ENCODE measurements around the gene ADAM12.

Gene ADAM12

GRCh38 chr10:126058507-126058906, 329.8 kb downstream of the ADAM12 start:
- Histone ChIP-seq H3F3A (ENCODE audit: low read depth) (no peaks in the 10 kb centered on the region), H3K4me2 (ENCODE audit: low read depth, low read length, poor library complexity, severe bottlenecking) (no peak overlapping the region)

GRCh38 chr10:126058104-126058503, 330.2 kb downstream of the ADAM12 start:
- no peaks in the 10 kb centered on the region for H4K20me1 ChIP-seq (ENCODE audit: insufficient read depth, low read length, poor library complexity, severe bottlenecking)
- H3K4me1 ChIP-seq (ENCODE audit: insufficient read depth, low read length, poor library complexity, severe bottlenecking): no peaks in the 10 kb centered on the region
- H3K27me3 ChIP-seq (ENCODE audit: insufficient read depth, low read length, poor library complexity, severe bottlenecking): no peaks in the 10 kb centered on the region
- no peak overlapping the region for H3K9ac ChIP-seq (ENCODE audit: low read depth, low read length, poor library complexity, severe bottlenecking)
- no peak overlapping the region for H3K4me3 ChIP-seq (ENCODE audit: low read length, poor library complexity, severe bottlenecking)
- no peaks in the 10 kb centered on the region for H3K79me2 ChIP-seq (ENCODE audit: insufficient read depth, low read length)
- peaks cover 3% of the 10 kb centered on the region; the same call in 1 of the 2 replicates for H3K9me3 ChIP-seq (ENCODE audit: insufficient read depth, low read depth, low read length)
- no peaks in the 10 kb centered on the region for H3F3A ChIP-seq (ENCODE audit: low read depth)
- H2AFZ ChIP-seq (ENCODE audit: low read length): no peak overlapping the region
- H3K9me2 ChIP-seq (replicated peaks; ENCODE audit: low read depth, low read length): no peaks in the 10 kb centered on the region
- no peaks in the 10 kb centered on the region for H3K36me3 ChIP-seq (ENCODE audit: insufficient read depth, low read length)
- no peak for TF ChIP-seq CTCF (conservative IDR thresholded peaks at IDR 0.05; ENCODE audit: low read length)
- no peak for TF ChIP-seq EZH2phosphoT487 (IDR thresholded peaks at IDR 0.05; ENCODE audit: borderline replicate concordance)
- no peak overlapping the region for H3K4me2 ChIP-seq (ENCODE audit: low read depth, low read length, poor library complexity, severe bottlenecking)

More at GRCh38 chr10:126058507-126058906, 329.8 kb downstream of the ADAM12 start:
- Histone ChIP-seq H3K27me3 (ENCODE audit: insufficient read depth, low read length, poor library complexity, severe bottlenecking) (no peaks in the 10 kb centered on the region), H3K9me3 (ENCODE audit: insufficient read depth, low read depth, low read length) (peaks cover 6% of the 10 kb centered on the region; the same call in 1 of the 2 replicates), H2AFZ (ENCODE audit: low read length) (no peak overlapping the region), H3K9me2 (replicated peaks; ENCODE audit: low read depth, low read length) (no peaks in the 10 kb centered on the region), H3K36me3 (ENCODE audit: insufficient read depth, low read length) (no peaks in the 10 kb centered on the region), H3K79me2 (ENCODE audit: insufficient read depth, low read length) (no peaks in the 10 kb centered on the region), H4K20me1 (ENCODE audit: insufficient read depth, low read length, poor library complexity, severe bottlenecking) (no peaks in the 10 kb centered on the region), H3K4me3 (ENCODE audit: low read length, poor library complexity, severe bottlenecking) (no peak overlapping the region), H3K4me1 (ENCODE audit: insufficient read depth, low read length, poor library complexity, severe bottlenecking) (no peaks in the 10 kb centered on the region), H3K9ac (ENCODE audit: low read depth, low read length, poor library complexity, severe bottlenecking) (no peak overlapping the region)
- TF ChIP-seq EZH2phosphoT487 (IDR thresholded peaks at IDR 0.05; ENCODE audit: borderline replicate concordance) (no peak), CTCF (conservative IDR thresholded peaks at IDR 0.05; ENCODE audit: low read length) (no peak)

- no peaks in the 10 kb centered on the region for H3K36me3 ChIP-seq (ENCODE audit: insufficient read depth, low read length)
Observed at GRCh38 chr10:126057494-126057893, 330.8 kb downstream of the ADAM12 start.

More at GRCh38 chr10:126057494-126057893, 330.8 kb downstream of the ADAM12 start:
- no peaks in the 10 kb centered on the region for H3K27me3 ChIP-seq (ENCODE audit: insufficient read depth, low read length, poor library complexity, severe bottlenecking)
- TF ChIP-seq EZH2phosphoT487 (IDR thresholded peaks at IDR 0.05; ENCODE audit: borderline replicate concordance) (no peak), CTCF (conservative IDR thresholded peaks at IDR 0.05; ENCODE audit: low read length) (no peak)
- peaks cover 3% of the 10 kb centered on the region; the same call in 1 of the 2 replicates for H3K9me3 ChIP-seq (ENCODE audit: insufficient read depth, low read depth, low read length)
- no peak overlapping the region for H3K4me3 ChIP-seq (ENCODE audit: low read length, poor library complexity, severe bottlenecking)
- H3K4me1 ChIP-seq (ENCODE audit: insufficient read depth, low read length, poor library complexity, severe bottlenecking): no peaks in the 10 kb centered on the region
- no peaks in the 10 kb centered on the region for H4K20me1 ChIP-seq (ENCODE audit: insufficient read depth, low read length, poor library complexity, severe bottlenecking)
- H2AFZ ChIP-seq (ENCODE audit: low read length): no peak overlapping the region
- no peaks in the 10 kb centered on the region for H3K79me2 ChIP-seq (ENCODE audit: insufficient read depth, low read length)
- no peaks in the 10 kb centered on the region for H3K9me2 ChIP-seq (replicated peaks; ENCODE audit: low read depth, low read length)
- no peak overlapping the region for H3K9ac ChIP-seq (ENCODE audit: low read depth, low read length, poor library complexity, severe bottlenecking)
- no peak overlapping the region for H3K4me2 ChIP-seq (ENCODE audit: low read depth, low read length, poor library complexity, severe bottlenecking)
- no peaks in the 10 kb centered on the region for H3F3A ChIP-seq (ENCODE audit: low read depth)

Data from Loucy (cell line).